SU-DHL-6 (cell line): ENCODE data around the gene PSAPL1.

Experiments
- EZH2phosphoT487 ChIP-seq: fragments of 200-600 bp; sonication (generic), shearing (Covaris generic); conservative IDR thresholded peaks from 2 replicates; pipeline ENCODE4 v1.6.1; 2018; ENCODE audit warnings: mild to moderate bottlenecking, antibody characterized with exemption, low read length, moderate library complexity, mixed read lengths
- TF ChIP-seq, protein P1 (sequence below): fragments of 200-600 bp; sonication (generic); IDR thresholded peaks from one replicate; pipeline ENCODE4 v1.5.1; 2017; ENCODE audit warnings: antibody characterized with exemption, mild to moderate bottlenecking, low read length, moderate library complexity; ENCODE audit not compliant: insufficient read depth, poor library complexity, severe bottlenecking

- TF ChIP-seq, protein P1, sequence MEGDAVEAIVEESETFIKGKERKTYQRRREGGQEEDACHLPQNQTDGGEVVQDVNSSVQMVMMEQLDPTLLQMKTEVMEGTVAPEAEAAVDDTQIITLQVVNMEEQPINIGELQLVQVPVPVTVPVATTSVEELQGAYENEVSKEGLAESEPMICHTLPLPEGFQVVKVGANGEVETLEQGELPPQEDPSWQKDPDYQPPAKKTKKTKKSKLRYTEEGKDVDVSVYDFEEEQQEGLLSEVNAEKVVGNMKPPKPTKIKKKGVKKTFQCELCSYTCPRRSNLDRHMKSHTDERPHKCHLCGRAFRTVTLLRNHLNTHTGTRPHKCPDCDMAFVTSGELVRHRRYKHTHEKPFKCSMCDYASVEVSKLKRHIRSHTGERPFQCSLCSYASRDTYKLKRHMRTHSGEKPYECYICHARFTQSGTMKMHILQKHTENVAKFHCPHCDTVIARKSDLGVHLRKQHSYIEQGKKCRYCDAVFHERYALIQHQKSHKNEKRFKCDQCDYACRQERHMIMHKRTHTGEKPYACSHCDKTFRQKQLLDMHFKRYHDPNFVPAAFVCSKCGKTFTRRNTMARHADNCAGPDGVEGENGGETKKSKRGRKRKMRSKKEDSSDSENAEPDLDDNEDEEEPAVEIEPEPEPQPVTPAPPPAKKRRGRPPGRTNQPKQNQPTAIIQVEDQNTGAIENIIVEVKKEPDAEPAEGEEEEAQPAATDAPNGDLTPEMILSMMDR: no peak
- no peak for TF ChIP-seq EZH2phosphoT487
These were observed 17.1 kb downstream of the PSAPL1 start for GRCh38 chr4:7417639-7418038.
